Right renal pelvis (tissue), 4 donors: ENCODE results near the gene EIF4EBP3. TPM values are rescaled to one million over a fixed set of nuclear protein-coding genes. Genes with fewer than 3 reads are reported as not detected.
"Not testable (repeated sequence)": the region's sequence is repeated elsewhere in the genome, so short reads cannot be mapped to it uniquely, and the experiment has no call there.

Source experiments
- DNase-seq, 4 donors: peaks; one replicate each; pipeline ENCODE4 v3.0.0-alpha.2; 2013; ENCODE audit warnings: low read depth in 4 of 4, low spot score in 3 of 4, missing footprints in 1 of 4
- polyA plus RNA-seq, 4 donors: library from polyadenylated mRNA; unstranded; fragments of 120-200 nt; gene quantifications; one replicate each; pipeline ENCODE4 v1.2.1, GENCODE V29; 2013; ENCODE audit not compliant: insufficient read length in 4 of 4

EIF4EBP3 gene
- polyA plus RNA-seq, 4 donors, result 10.4 to 12.5 (median 12.0) TPM

GRCh38 chr5:140573683-140574082 is 26.2 kb downstream of the EIF4EBP3 start:
- DNase-seq, result no peak

DNA sequence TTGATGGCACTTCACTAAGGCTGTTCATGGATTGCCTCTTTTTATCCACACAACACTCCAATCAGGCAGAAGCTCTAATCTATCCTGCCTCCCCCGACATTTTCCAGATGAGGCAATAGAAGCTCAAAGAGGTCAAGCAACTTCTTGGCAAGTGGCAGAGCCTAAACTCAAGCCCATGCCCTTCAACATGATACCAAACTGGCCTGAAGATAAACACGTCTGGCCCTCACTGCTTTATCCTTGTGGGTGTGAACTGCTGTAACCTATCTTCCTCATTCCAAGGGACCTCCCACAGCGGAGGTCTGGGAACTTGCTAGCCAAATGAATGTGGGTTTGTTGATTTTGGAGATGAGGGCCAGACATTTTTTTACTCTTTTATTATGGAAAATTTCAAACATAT is 26.7 kb downstream of the EIF4EBP3 start:
- DNase-seq, result no peak

- no peak for DNase-seq
Observed at GRCh38 chr5:140575309-140575708, 27.8 kb downstream of the EIF4EBP3 start.

DNA sequence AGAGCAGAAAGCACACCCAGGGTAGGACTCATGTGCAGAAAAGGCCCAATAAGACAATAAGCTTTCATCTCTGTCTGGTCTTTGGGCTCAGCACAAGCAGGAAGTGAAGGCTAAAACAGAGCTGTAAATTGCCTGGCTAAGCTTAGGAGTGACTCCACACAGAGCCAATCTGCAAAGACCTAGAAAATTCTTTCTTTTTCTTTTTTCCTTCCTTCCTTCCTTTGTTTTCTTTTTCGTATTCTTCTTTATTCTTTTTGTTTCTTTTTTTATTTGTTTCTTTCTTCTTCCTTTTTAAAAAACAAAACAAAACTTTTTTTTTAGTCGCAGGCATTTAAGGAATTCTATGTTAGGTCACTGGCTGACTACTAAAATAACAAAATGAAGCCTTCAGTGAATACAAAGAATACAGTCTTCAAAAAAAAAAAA is 29.3 kb downstream of the EIF4EBP3 start:
- no peak for DNase-seq

DNA sequence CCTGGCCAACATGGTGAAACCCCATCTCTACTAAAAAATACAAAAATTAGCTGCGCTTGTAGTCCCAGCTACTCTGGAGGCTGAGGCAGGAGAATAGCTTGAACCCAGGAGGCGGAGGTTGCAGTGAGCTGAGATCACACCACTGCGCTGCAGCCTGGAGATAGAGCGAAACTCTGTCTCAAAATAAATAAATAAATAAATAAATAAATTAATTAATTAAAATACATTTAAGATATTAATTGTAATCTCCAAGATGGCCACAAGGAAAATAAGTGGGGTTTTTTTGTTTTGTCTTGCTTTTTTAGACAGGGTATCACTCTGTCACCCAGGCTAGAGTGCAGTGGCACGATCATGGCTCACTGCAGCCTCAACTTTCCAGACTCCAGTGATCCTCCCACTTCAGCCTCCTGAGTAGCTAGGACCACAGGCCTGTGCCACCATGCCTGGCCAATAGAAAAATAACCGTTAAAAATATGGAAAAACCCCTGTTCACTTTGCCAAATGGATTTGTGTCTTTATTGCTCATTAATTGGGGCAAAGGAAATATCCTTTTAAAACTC is 31.8 kb downstream of the EIF4EBP3 start:
- DNase-seq, result not testable (repeated sequence)

DNA sequence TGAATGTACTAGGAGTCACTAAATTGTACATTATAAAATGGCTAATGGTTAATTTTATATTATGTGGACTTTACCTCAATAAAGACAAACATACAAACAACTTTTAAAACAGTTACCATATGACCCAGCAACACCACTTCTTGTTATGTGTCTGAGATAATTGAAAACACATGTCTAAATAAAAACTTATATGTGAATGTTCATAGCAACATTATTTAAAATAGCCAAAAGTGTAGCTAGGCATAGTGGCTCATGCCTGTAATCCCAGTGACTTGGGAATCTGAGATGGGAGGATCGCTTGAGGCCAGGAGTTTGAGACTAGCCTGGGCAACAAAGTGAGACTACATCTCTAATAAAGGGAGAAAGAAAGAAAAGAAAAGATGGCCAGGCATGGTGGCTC is 40.0 kb downstream of the EIF4EBP3 start:
- no peak for DNase-seq

GRCh38 chr5:140588311-140589070 is 41.0 kb downstream of the EIF4EBP3 start:
- no peak for DNase-seq

- DNase-seq, result no peak
Observed at GRCh38 chr5:140590861-140591260, 43.4 kb downstream of the EIF4EBP3 start.

DNA sequence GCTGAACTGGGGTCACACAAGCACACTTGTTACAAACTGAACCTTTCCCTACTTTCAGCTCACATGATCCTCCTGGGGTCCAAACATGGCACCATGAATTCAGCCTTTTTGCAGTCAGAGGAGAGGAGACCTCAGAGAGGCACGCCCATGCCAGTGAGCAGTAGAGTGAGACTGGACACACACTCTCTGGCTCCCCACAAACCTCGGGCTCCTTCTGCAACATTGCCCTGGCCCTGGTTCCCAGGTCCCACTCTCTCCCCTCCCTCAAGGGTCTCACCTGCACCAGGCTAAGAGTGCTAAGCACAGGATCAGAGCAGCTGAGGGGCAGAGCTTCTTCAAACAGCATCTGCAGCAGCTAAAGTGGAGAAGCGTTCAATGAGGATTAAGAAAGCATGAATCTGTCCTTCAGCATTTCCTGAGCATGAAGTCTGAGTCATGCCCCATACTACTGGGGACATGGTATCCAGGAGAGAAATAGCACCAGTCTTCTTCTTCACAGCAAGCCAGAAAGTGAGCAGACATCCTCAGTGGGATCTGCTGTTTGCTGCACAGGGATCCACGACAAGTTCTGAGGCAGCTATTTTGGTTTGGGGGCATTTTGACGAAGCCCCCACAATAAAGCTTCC is 44.4 kb downstream of the EIF4EBP3 start:
- DNase-seq, result no peak

DNA sequence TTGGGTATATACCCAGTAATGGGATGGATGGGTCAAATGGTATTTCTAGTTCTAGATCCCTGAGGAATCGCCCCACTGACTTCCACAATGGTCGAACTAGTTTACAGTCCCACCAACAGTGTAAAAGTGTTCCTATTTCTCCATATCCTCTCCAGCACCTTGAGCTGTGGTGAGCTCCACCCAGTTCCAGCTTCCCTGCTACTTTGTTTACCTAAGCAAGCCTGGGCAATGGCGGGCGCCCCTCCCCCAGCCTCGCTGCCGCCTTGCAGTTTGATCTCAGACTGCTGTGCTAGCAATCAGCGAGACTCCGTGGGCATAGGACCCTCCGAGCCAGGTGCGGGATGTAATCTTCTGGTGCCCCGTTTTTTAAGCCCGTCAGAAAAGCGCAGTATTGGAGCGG is 45.6 kb downstream of the EIF4EBP3 start:
- not testable (repeated sequence) for DNase-seq

DNA sequence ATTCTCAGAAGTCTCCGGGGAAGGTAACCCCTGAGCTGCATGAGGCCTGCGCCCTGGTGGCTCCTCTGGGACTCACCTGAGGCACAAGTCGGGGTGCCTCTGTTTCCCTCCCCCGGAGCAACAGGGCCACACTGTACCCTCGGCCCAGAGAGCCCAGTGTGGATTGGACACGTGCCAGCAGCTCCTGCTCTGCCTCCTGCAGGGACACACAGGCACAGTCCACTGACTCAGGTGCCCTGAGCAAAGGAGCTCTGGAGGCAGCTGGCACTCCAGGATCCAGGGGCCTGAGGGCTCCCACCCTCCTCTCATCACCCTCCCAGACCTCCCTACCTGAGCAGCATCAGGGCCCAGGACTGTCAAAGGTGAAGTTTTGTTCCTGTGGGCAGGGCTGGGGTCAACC is 46.7 kb downstream of the EIF4EBP3 start:
- DNase-seq, result no peak

- DNase-seq, result no peak
Observed at GRCh38 chr5:140595538-140596300, 48.3 kb downstream of the EIF4EBP3 start.

- no peak for DNase-seq
Observed at GRCh38 chr5:140596321-140596741, 48.9 kb downstream of the EIF4EBP3 start.

- no peak for DNase-seq
Observed at GRCh38 chr5:140598836-140599235, 51.4 kb downstream of the EIF4EBP3 start.

Other genes starting within 250 kb of the EIF4EBP3 start
- gene PFDN1, start 244.6 kb upstream of the EIF4EBP3 start, polyA plus RNA-seq, result 100 to 1,000 TPM in 3 of 4 donors, 10 to 100 TPM in 1; 89.3 to 109 (median 104) TPM
- 10 to 100 TPM; 10.7 to 12.4 (median 11.0) TPM for gene HBEGF, start 201.1 kb upstream of the EIF4EBP3 start, polyA plus RNA-seq
- 10 to 100 TPM; 17.6 to 36.2 (median 19.8) TPM for gene SLC4A9, start 187.5 kb upstream of the EIF4EBP3 start, polyA plus RNA-seq
- gene ANKHD1, start 145.8 kb upstream of the EIF4EBP3 start, polyA plus RNA-seq, result 100 to 1,000 TPM; 101 to 115 (median 108) TPM
- gene SRA1, start 9.8 kb downstream of the EIF4EBP3 start, polyA plus RNA-seq, result 10 to 100 TPM; 23.4 to 29.6 (median 26.4) TPM
- gene APBB3, start 16.9 kb downstream of the EIF4EBP3 start, polyA plus RNA-seq, result 10 to 100 TPM; 31.3 to 39.8 (median 33.9) TPM
- gene SLC35A4, start 17.2 kb downstream of the EIF4EBP3 start, polyA plus RNA-seq, result 10 to 100 TPM; 83.5 to 87.5 (median 85.2) TPM
- 10 to 100 TPM in 1 of 4 donors, 1 to 10 TPM in 3; 7.3 to 10.0 (median 8.4) TPM for gene CD14, start 85.5 kb downstream of the EIF4EBP3 start, polyA plus RNA-seq
- 10 to 100 TPM; 15.5 to 18.8 (median 16.9) TPM for gene TMCO6, start 91.8 kb downstream of the EIF4EBP3 start, polyA plus RNA-seq
- 100 to 1,000 TPM in 1 of 4 donors, 10 to 100 TPM in 3; 73.4 to 113 (median 79.0) TPM for gene NDUFA2, start 100.0 kb downstream of the EIF4EBP3 start, polyA plus RNA-seq
- gene IK, start 100.2 kb downstream of the EIF4EBP3 start, polyA plus RNA-seq, result 100 to 1,000 TPM; 150 to 164 (median 156) TPM
- 10 to 100 TPM; 13.2 to 15.3 (median 14.3) TPM for gene WDR55, start 117.2 kb downstream of the EIF4EBP3 start, polyA plus RNA-seq
- under 1 TPM in 2 of 4 donors, not detected in 2; 0.14 to 0.29 TPM for gene DND1, start 125.9 kb downstream of the EIF4EBP3 start, polyA plus RNA-seq
- gene HARS1, start 143.7 kb downstream of the EIF4EBP3 start, polyA plus RNA-seq, result 10 to 100 TPM; 65.0 to 67.1 (median 66.5) TPM
- 10 to 100 TPM; 42.7 to 47.6 (median 45.9) TPM for gene HARS2, start 143.8 kb downstream of the EIF4EBP3 start, polyA plus RNA-seq
- gene ZMAT2, start 152.8 kb downstream of the EIF4EBP3 start, polyA plus RNA-seq, result 100 to 1,000 TPM; 103 to 126 (median 118) TPM
- under 1 TPM in 1 of 4 donors, not detected in 3; 0.06 TPM for gene PCDHA1, start 238.5 kb downstream of the EIF4EBP3 start, polyA plus RNA-seq
- under 1 TPM; 0.13 to 0.30 (median 0.25) TPM for gene PCDHA2, start 247.2 kb downstream of the EIF4EBP3 start, polyA plus RNA-seq